GM23338 (cell line): ENCODE results near the gene C2. TPM values are rescaled to one million over a fixed set of nuclear protein-coding genes. Genes with fewer than 3 reads are reported as not detected.

Source experiments
- ATAC-seq: fragments of 200-7000 bp; cut with Tn5 transposase; 3 replicates; pipeline ENCODE4 v1.9.1; 2020
- DNase-seq: peaks from one replicate; pipeline ENCODE4 v3.0.0-alpha.2; 2015; ENCODE audit warnings: low spot score
- H2AFZ ChIP-seq: fragments of 200-600 bp; sonication (generic); 2 replicates; pipeline ENCODE4 v1.8.0; 2016; ENCODE audit warnings: antibody characterized with exemption, mild to moderate bottlenecking, moderate library complexity
- H3F3A ChIP-seq: fragments of 200-600 bp; sonication (generic); replicated peaks from 2 replicates; pipeline ENCODE4 v1.8.0; 2017; ENCODE audit warnings: antibody characterized with exemption, mixed run types, low read depth
- H3K27ac ChIP-seq: fragments of 200-600 bp; sonication (generic); 2 replicates; pipeline ENCODE4 v1.6.1; 2016; ENCODE audit warnings: low read depth
- H3K27me3 ChIP-seq: fragments of 200-600 bp; sonication (generic); 2 replicates; pipeline ENCODE4 v1.8.0; 2016; ENCODE audit warnings: mild to moderate bottlenecking, mixed run types, moderate library complexity; ENCODE audit not compliant: insufficient read depth
- H3K36me3 ChIP-seq: fragments of 200-600 bp; sonication (generic); 2 replicates; pipeline ENCODE4 v1.8.0; 2016; ENCODE audit warnings: mild to moderate bottlenecking; ENCODE audit not compliant: insufficient read depth
- H3K4me1 ChIP-seq: fragments of 200-600 bp; sonication (generic); 2 replicates; pipeline ENCODE4 v1.8.0; 2016; ENCODE audit warnings: mild to moderate bottlenecking, moderate library complexity; ENCODE audit not compliant: insufficient read depth
- H3K4me2 ChIP-seq: fragments of 200-600 bp; sonication (generic); 2 replicates; pipeline ENCODE4 v1.7.1; 2017; ENCODE audit warnings: mixed run types
- H3K4me3 ChIP-seq: fragments of 200-600 bp; sonication (generic); 2 replicates; pipeline ENCODE4 v1.6.1; 2016; ENCODE audit warnings: mixed run types
- H3K79me2 ChIP-seq: fragments of 200-600 bp; sonication (generic); replicated peaks from 2 replicates; pipeline ENCODE4 v1.8.0; 2017; ENCODE audit warnings: mild to moderate bottlenecking; ENCODE audit not compliant: insufficient read depth
- H3K9me2 ChIP-seq: fragments of 200-600 bp; sonication (generic); 2 replicates; pipeline ENCODE4 v1.8.0; 2017; ENCODE audit not compliant: insufficient read depth
- H4K20me1 ChIP-seq: fragments of 200-600 bp; sonication (generic); replicated peaks from 2 replicates; pipeline ENCODE4 v1.8.0; 2017; ENCODE audit warnings: mild to moderate bottlenecking; ENCODE audit not compliant: insufficient read depth
- H3K27ac Mint-ChIP-seq: 2 replicates; pipeline ENCODE4 v1.8.0; 2020; ENCODE audit warnings: inconsistent platforms, mild to moderate bottlenecking, moderate library complexity, mixed read lengths
- H3K27me3 Mint-ChIP-seq: 3 replicates; pipeline ENCODE4 v1.8.0; 2022; ENCODE audit warnings: low read depth, mild to moderate bottlenecking, moderate library complexity, mixed read lengths, inconsistent platforms; ENCODE audit not compliant: insufficient read depth, poor library complexity
- H3K36me3 Mint-ChIP-seq: 3 replicates; pipeline ENCODE4 v1.8.0; 2021; ENCODE audit warnings: low read depth, mild to moderate bottlenecking, inconsistent platforms, moderate library complexity, mixed read lengths
- H3K4me1 Mint-ChIP-seq: 3 replicates; pipeline ENCODE4 v1.8.0; 2020; ENCODE audit warnings: mild to moderate bottlenecking, inconsistent platforms, mixed read lengths
- H3K4me3 Mint-ChIP-seq: 3 replicates; pipeline ENCODE4 v1.8.0; 2021; ENCODE audit warnings: moderate library complexity, mild to moderate bottlenecking, inconsistent platforms, mixed read lengths
- H3K9me3 Mint-ChIP-seq: 3 replicates; pipeline ENCODE4 v1.8.0; 2020; ENCODE audit warnings: moderate library complexity, mild to moderate bottlenecking, inconsistent platforms, mixed read lengths
- CREB1 ChIP-seq: fragments of 250-450 bp; sonication (Bioruptor Pico); IDR thresholded peaks from 2 replicates; pipeline ENCODE4 v1.5.0; 2020; ENCODE audit warnings: low read depth, mild to moderate bottlenecking, moderate library complexity
- EZH2 ChIP-seq: fragments of 200-600 bp; sonication (generic); IDR thresholded peaks from one replicate; pipeline ENCODE4 v1.8.0; 2017; ENCODE audit warnings: antibody characterized with exemption, mild to moderate bottlenecking, low read depth; ENCODE audit not compliant: unreplicated experiment
- EZH2phosphoT487 ChIP-seq: fragments of 200-600 bp; sonication (generic); IDR thresholded peaks from one replicate; pipeline ENCODE4 v1.8.1; 2018; ENCODE audit warnings: antibody characterized with exemption; ENCODE audit not compliant: unreplicated experiment
- JUNB ChIP-seq: IDR thresholded peaks from one replicate; pipeline ENCODE4 v1.6.1; 2016; ENCODE audit warnings: antibody characterized with exemption; ENCODE audit not compliant: unreplicated experiment
- NANOG ChIP-seq: IDR thresholded peaks from 2 replicates; pipeline ENCODE4 v1.6.1; 2016; ENCODE audit warnings: antibody characterized with exemption, borderline replicate concordance
- POLR2AphosphoS5 ChIP-seq: IDR thresholded peaks from 2 replicates; pipeline ENCODE4 v1.6.1; 2016; ENCODE audit warnings: antibody characterized with exemption, low read depth
- STAT1 ChIP-seq: IDR thresholded peaks from one replicate; pipeline ENCODE4 v1.6.1; 2016; ENCODE audit warnings: antibody characterized with exemption; ENCODE audit not compliant: unreplicated experiment
- ZNF114 ChIP-seq: fragments of 250-450 bp; sonication (Bioruptor Pico); IDR thresholded peaks from 2 replicates; pipeline ENCODE4 v1.5.0; 2020; ENCODE audit warnings: mild to moderate bottlenecking, moderate library complexity
- ZNF331 ChIP-seq: fragments of 250-450 bp; sonication (Bioruptor Pico); IDR thresholded peaks from 2 replicates; pipeline ENCODE4 v1.5.0; 2020; ENCODE audit warnings: low read depth, mild to moderate bottlenecking, moderate library complexity
- polyA plus RNA-seq: library from polyadenylated mRNA; unstranded; fragments of >200 nt; fragmentation: Nextera tagmentation; extraction: Ambion mirVana; gene quantifications from 2 replicates; pipeline ENCODE4 v1.2.1, GENCODE V29; 2016
- total RNA-seq: library from RNA; depleted of rRNA; stranded (reverse); fragments of >200 nt; shearing (Covaris generic); gene quantifications from 2 replicates; pipeline ENCODE4 v1.2.3, GENCODE V29; 2014
- TF ChIP-seq, protein P1 (sequence below): IDR thresholded peaks from 2 replicates; pipeline ENCODE4 v1.6.1; 2016; ENCODE audit warnings: antibody characterized with exemption
- TF ChIP-seq, protein P2 (sequence below): IDR thresholded peaks from one replicate; pipeline ENCODE4 v1.6.1; 2018; ENCODE audit warnings: antibody characterized with exemption; ENCODE audit not compliant: unreplicated experiment
- TF ChIP-seq, protein P3 (sequence below): fragments of 250-450 bp; sonication (Bioruptor Pico); IDR thresholded peaks from 2 replicates; pipeline ENCODE4 v1.5.0; 2020; ENCODE audit warnings: mild to moderate bottlenecking, moderate library complexity
- TF ChIP-seq, protein P4 (sequence below), 2 experiments: fragments of 200-600 bp in 1 of 2; sonication (generic) in 1 of 2; conservative IDR thresholded peaks; 2 replicates each; pipeline versions ENCODE4 v1.5.1 to v1.6.1; 2016 to 2017; ENCODE audit warnings: antibody characterized with exemption in 2 of 2, low read depth in 2 of 2, mild to moderate bottlenecking in 2 of 2, moderate library complexity in 1 of 2

C2 gene
- total and polyA plus RNA-seq, 2 experiments from 2014 or later, result 0.16 to 1.7 TPM

DNA sequence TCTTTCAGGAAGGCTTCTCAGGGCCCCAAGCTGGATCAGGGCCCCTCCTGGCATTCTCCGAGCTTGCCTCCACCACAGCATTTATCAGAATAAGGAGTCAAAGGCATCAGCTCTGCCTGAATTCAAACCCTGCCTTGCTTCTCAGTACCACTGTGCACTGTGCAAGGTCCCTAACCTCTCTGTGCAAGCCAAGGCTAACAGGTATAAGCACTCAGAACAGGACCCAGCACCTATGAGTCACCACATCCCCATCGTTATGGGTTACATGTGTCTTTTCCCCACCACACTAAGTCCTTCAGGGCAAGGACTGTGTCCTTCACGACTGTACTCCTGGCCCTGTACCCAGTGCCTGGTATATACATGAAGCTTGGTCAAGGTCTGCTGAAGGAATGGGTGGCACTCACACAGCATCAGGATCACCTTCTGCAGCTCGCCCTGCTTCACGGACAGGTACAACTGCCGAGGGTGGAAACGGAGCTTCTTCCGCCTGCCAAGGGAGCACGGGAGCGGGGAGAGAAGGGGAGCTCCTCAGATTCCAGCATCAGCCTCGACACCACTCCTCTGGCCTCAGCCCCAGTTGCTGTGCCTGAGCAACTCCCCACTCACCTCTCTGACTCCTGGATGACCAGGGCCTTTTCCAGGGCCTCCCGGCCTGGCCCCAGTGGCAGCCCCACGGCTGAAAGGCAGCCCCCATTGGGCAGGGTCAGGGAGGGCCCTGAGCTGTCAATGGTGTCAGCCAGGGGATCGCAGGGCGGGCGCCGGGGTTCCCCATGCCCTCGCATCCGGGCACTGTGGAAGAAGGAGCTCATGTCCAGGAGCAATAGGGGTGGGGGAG is 40.1 kb upstream of the C2 start:
- Histone ChIP-seq H3F3A (peaks cover 10% of the 10 kb centered on the region; the same call in 1 of the 2 replicates), H3K36me3 (peaks cover 48% of the 10 kb centered on the region), H2AFZ (no peak overlapping the region), H3K4me1 (no peaks in the 10 kb centered on the region), H4K20me1 (peaks cover 19% of the 10 kb centered on the region), H3K27me3 (no peaks in the 10 kb centered on the region), H3K4me2 (no peak overlapping the region), H3K4me3 (no peak overlapping the region), H3K9me2 (no peaks in the 10 kb centered on the region), H3K79me2 (no peaks in the 10 kb centered on the region), H3K27ac (no peak overlapping the region)
- Mint-ChIP-seq H3K9me3 (no peaks in the 10 kb centered on the region; the same call in 2 of the 3 replicates), H3K27me3 (peaks cover 3% of the 10 kb centered on the region), H3K27ac (no peak overlapping the region), H3K4me3 (no peak overlapping the region), H3K36me3 (peaks cover 93% of the 10 kb centered on the region), H3K4me1 (no peaks in the 10 kb centered on the region; the same call in 2 of the 3 replicates)
- no peak for TF ChIP-seq ZNF331 (CRISPR knock-in tag)
- TF ChIP-seq POLR2AphosphoS5, result no peak
- TF ChIP-seq EZH2phosphoT487, result no peak
- no peak for TF ChIP-seq ZNF114 (CRISPR knock-in tag)
- no peak for TF ChIP-seq CREB1
- TF ChIP-seq, protein P1, sequence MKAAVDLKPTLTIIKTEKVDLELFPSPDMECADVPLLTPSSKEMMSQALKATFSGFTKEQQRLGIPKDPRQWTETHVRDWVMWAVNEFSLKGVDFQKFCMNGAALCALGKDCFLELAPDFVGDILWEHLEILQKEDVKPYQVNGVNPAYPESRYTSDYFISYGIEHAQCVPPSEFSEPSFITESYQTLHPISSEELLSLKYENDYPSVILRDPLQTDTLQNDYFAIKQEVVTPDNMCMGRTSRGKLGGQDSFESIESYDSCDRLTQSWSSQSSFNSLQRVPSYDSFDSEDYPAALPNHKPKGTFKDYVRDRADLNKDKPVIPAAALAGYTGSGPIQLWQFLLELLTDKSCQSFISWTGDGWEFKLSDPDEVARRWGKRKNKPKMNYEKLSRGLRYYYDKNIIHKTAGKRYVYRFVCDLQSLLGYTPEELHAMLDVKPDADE, result no peak
- TF ChIP-seq JUNB, result no peak
- TF ChIP-seq, protein P2, sequence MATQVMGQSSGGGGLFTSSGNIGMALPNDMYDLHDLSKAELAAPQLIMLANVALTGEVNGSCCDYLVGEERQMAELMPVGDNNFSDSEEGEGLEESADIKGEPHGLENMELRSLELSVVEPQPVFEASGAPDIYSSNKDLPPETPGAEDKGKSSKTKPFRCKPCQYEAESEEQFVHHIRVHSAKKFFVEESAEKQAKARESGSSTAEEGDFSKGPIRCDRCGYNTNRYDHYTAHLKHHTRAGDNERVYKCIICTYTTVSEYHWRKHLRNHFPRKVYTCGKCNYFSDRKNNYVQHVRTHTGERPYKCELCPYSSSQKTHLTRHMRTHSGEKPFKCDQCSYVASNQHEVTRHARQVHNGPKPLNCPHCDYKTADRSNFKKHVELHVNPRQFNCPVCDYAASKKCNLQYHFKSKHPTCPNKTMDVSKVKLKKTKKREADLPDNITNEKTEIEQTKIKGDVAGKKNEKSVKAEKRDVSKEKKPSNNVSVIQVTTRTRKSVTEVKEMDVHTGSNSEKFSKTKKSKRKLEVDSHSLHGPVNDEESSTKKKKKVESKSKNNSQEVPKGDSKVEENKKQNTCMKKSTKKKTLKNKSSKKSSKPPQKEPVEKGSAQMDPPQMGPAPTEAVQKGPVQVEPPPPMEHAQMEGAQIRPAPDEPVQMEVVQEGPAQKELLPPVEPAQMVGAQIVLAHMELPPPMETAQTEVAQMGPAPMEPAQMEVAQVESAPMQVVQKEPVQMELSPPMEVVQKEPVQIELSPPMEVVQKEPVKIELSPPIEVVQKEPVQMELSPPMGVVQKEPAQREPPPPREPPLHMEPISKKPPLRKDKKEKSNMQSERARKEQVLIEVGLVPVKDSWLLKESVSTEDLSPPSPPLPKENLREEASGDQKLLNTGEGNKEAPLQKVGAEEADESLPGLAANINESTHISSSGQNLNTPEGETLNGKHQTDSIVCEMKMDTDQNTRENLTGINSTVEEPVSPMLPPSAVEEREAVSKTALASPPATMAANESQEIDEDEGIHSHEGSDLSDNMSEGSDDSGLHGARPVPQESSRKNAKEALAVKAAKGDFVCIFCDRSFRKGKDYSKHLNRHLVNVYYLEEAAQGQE, result no peak
- TF ChIP-seq EZH2, result no peak
- TF ChIP-seq STAT1, result no peak
- TF ChIP-seq, protein P3, sequence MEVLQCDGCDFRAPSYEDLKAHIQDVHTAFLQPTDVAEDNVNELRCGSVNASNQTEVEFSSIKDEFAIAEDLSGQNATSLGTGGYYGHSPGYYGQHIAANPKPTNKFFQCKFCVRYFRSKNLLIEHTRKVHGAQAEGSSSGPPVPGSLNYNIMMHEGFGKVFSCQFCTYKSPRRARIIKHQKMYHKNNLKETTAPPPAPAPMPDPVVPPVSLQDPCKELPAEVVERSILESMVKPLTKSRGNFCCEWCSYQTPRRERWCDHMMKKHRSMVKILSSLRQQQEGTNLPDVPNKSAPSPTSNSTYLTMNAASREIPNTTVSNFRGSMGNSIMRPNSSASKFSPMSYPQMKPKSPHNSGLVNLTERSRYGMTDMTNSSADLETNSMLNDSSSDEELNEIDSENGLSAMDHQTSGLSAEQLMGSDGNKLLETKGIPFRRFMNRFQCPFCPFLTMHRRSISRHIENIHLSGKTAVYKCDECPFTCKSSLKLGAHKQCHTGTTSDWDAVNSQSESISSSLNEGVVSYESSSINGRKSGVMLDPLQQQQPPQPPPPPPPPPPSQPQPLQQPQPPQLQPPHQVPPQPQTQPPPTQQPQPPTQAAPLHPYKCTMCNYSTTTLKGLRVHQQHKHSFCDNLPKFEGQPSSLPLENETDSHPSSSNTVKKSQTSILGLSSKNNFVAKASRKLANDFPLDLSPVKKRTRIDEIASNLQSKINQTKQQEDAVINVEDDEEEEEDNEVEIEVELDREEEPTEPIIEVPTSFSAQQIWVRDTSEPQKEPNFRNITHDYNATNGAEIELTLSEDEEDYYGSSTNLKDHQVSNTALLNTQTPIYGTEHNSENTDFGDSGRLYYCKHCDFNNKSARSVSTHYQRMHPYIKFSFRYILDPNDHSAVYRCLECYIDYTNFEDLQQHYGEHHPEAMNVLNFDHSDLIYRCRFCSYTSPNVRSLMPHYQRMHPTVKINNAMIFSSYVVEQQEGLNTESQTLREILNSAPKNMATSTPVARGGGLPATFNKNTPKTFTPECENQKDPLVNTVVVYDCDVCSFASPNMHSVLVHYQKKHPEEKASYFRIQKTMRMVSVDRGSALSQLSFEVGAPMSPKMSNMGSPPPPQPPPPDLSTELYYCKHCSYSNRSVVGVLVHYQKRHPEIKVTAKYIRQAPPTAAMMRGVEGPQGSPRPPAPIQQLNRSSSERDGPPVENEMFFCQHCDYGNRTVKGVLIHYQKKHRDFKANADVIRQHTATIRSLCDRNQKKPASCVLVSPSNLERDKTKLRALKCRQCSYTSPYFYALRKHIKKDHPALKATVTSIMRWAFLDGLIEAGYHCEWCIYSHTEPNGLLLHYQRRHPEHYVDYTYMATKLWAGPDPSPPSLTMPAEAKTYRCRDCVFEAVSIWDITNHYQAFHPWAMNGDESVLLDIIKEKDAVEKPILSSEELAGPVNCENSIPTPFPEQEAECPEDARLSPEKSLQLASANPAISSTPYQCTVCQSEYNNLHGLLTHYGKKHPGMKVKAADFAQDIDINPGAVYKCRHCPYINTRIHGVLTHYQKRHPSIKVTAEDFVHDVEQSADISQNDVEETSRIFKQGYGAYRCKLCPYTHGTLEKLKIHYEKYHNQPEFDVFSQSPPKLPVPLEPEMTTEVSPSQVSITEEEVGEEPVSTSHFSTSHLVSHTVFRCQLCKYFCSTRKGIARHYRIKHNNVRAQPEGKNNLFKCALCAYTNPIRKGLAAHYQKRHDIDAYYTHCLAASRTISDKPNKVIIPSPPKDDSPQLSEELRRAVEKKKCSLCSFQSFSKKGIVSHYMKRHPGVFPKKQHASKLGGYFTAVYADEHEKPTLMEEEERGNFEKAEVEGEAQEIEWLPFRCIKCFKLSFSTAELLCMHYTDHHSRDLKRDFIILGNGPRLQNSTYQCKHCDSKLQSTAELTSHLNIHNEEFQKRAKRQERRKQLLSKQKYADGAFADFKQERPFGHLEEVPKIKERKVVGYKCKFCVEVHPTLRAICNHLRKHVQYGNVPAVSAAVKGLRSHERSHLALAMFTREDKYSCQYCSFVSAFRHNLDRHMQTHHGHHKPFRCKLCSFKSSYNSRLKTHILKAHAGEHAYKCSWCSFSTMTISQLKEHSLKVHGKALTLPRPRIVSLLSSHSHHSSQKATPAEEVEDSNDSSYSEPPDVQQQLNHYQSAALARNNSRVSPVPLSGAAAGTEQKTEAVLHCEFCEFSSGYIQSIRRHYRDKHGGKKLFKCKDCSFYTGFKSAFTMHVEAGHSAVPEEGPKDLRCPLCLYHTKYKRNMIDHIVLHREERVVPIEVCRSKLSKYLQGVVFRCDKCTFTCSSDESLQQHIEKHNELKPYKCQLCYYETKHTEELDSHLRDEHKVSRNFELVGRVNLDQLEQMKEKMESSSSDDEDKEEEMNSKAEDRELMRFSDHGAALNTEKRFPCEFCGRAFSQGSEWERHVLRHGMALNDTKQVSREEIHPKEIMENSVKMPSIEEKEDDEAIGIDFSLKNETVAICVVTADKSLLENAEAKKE (CRISPR knock-in tag), result no peak
- TF ChIP-seq, protein P4, sequence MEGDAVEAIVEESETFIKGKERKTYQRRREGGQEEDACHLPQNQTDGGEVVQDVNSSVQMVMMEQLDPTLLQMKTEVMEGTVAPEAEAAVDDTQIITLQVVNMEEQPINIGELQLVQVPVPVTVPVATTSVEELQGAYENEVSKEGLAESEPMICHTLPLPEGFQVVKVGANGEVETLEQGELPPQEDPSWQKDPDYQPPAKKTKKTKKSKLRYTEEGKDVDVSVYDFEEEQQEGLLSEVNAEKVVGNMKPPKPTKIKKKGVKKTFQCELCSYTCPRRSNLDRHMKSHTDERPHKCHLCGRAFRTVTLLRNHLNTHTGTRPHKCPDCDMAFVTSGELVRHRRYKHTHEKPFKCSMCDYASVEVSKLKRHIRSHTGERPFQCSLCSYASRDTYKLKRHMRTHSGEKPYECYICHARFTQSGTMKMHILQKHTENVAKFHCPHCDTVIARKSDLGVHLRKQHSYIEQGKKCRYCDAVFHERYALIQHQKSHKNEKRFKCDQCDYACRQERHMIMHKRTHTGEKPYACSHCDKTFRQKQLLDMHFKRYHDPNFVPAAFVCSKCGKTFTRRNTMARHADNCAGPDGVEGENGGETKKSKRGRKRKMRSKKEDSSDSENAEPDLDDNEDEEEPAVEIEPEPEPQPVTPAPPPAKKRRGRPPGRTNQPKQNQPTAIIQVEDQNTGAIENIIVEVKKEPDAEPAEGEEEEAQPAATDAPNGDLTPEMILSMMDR (conservative IDR thresholded peaks at IDR 0.05; ENCODE audit: low read depth in 2 of 2), result no peak
- no peak for TF ChIP-seq NANOG
- ATAC-seq (no peak), DNase-seq (no peak)
